ENCODE data around the gene LETM1.

Gene LETM1

GRCh38 chr4:1773754-1774153, 82.2 kb downstream of the LETM1 start:
- no peak for DNase-seq

- no peak for DNase-seq
These were observed 83.0 kb downstream of the LETM1 start for GRCh38 chr4:1772853-1773538.

GRCh38 chr4:1771555-1772305, 84.2 kb downstream of the LETM1 start:
- no peak for DNase-seq

GRCh38 chr4:1770791-1771231, 85.1 kb downstream of the LETM1 start:
- no peak for DNase-seq

- no peak for DNase-seq
These were observed 85.7 kb downstream of the LETM1 start for GRCh38 chr4:1770245-1770644.

- DNase-seq = no peak
These were observed 86.3 kb downstream of the LETM1 start for GRCh38 chr4:1769692-1770091.

GRCh38 chr4:1768367-1769034, 87.5 kb downstream of the LETM1 start:
- no peak for DNase-seq

- no peak for DNase-seq
These were observed 88.1 kb downstream of the LETM1 start for GRCh38 chr4:1767770-1768366.

- no peak for DNase-seq
These were observed 88.7 kb downstream of the LETM1 start for GRCh38 chr4:1767061-1767769.

GRCh38 chr4:1766106-1767060, 89.6 kb downstream of the LETM1 start:
- no peak for DNase-seq

- no peak for DNase-seq
These were observed 90.4 kb downstream of the LETM1 start for GRCh38 chr4:1765409-1766072.

- DNase-seq = no peak
These were observed 91.3 kb downstream of the LETM1 start for GRCh38 chr4:1764670-1765069.

- DNase-seq = no peak
These were observed 92.3 kb downstream of the LETM1 start for GRCh38 chr4:1763550-1764080.

- no peak for DNase-seq
These were observed 92.8 kb downstream of the LETM1 start for GRCh38 chr4:1763070-1763549.

GRCh38 chr4:1762264-1763010, 93.5 kb downstream of the LETM1 start:
- DNase-seq = no peak
